ENCODE results near the gene KRTAP5-2. TPM values are rescaled to one million over a fixed set of nuclear protein-coding genes. Genes with fewer than 3 reads are reported as not detected.
"Not testable (repeated sequence)": the region's sequence is repeated elsewhere in the genome, so short reads cannot be mapped to it uniquely, and the experiment has no call there.

The KRTAP5-2 gene
- total RNA-seq, 3 donors from 2014 or later, result not detected

- H3K4me1 ChIP-seq (ENCODE audit: low read depth), result peaks cover 4% of the 10 kb centered on the region
- TF ChIP-seq CTCF (IDR thresholded peaks at IDR 0.05), result no peak
- intact Hi-C loops (cut with DNase I, micrococcal nuclease), result no loop called here
- H3K9me3 ChIP-seq, result no peaks in the 10 kb centered on the region
- no peaks in the 10 kb centered on the region for H3K36me3 ChIP-seq (ENCODE audit: low read depth)
- H3K4me3 ChIP-seq, result no peak overlapping the region
- ATAC-seq (no peak), DNase-seq (no peak)
Measured at GRCh38 chr11:1597331-1597993, 632 bp downstream of the KRTAP5-2 start.

- H3K9me3 ChIP-seq; intact Hi-C loops (cut with DNase I, micrococcal nuclease); H3K4me3 ChIP-seq; H3K4me1 ChIP-seq (ENCODE audit: low read depth); H3K36me3 ChIP-seq (ENCODE audit: low read depth): not testable (repeated sequence)
- DNase-seq, result peak in 2 of 3 donors; percentile 28 to 58
- ATAC-seq, result peak; percentile 89
Measured at GRCh38 chr11:1596576-1597121, 1.4 kb downstream of the KRTAP5-2 start.

- ATAC-seq, result peak; percentile 65
- H3K36me3 ChIP-seq (ENCODE audit: low read depth); H3K4me3 ChIP-seq; H3K4me1 ChIP-seq (ENCODE audit: low read depth); H3K9me3 ChIP-seq; intact Hi-C loops (cut with DNase I, micrococcal nuclease): not testable (repeated sequence)
- peak in 1 of 3 donors; percentile 41 for DNase-seq
Measured at GRCh38 chr11:1595994-1596575, 2.0 kb downstream of the KRTAP5-2 start.

GRCh38 chr11:1592628-1593027 is 5.5 kb downstream of the KRTAP5-2 start:
- no peak for TF ChIP-seq CTCF (IDR thresholded peaks at IDR 0.05)
- ATAC-seq, result no peak
- intact Hi-C loops (cut with DNase I, micrococcal nuclease), result no loop called here
- Histone ChIP-seq H3K4me3 (no peak overlapping the region), H3K36me3 (ENCODE audit: low read depth) (no peaks in the 10 kb centered on the region), H3K9me3 (no peaks in the 10 kb centered on the region), H3K4me1 (ENCODE audit: low read depth) (peaks cover 10% of the 10 kb centered on the region)
- DNase-seq, result no peak

- ATAC-seq (no peak), DNase-seq (no peak)
- TF ChIP-seq CTCF (IDR thresholded peaks at IDR 0.05), result no peak
- H3K4me3 ChIP-seq, result no peak overlapping the region
- H3K36me3 ChIP-seq (ENCODE audit: low read depth), result no peaks in the 10 kb centered on the region
- intact Hi-C loops (cut with DNase I, micrococcal nuclease), result no loop called here
- no peaks in the 10 kb centered on the region for H3K9me3 ChIP-seq
- peaks cover 6% of the 10 kb centered on the region for H3K4me1 ChIP-seq (ENCODE audit: low read depth)
Measured at GRCh38 chr11:1589996-1590395, 8.1 kb downstream of the KRTAP5-2 start.

- H3K9me3 ChIP-seq; DNase-seq; H3K36me3 ChIP-seq (ENCODE audit: low read depth); intact Hi-C loops (cut with DNase I, micrococcal nuclease); H3K4me3 ChIP-seq; H3K4me1 ChIP-seq (ENCODE audit: low read depth): not testable (repeated sequence)
- peak; percentile 89 for ATAC-seq
Measured at GRCh38 chr11:1589191-1589963, 8.7 kb downstream of the KRTAP5-2 start.

GRCh38 chr11:1586699-1587098 is 11.4 kb downstream of the KRTAP5-2 start:
- H3K9me3 ChIP-seq, result no peaks in the 10 kb centered on the region
- H3K4me3 ChIP-seq, result no peak overlapping the region
- ATAC-seq (peak; percentile 26), DNase-seq (no peak)
- H3K36me3 ChIP-seq (ENCODE audit: low read depth), result no peaks in the 10 kb centered on the region
- intact Hi-C loops (cut with DNase I, micrococcal nuclease), result no loop called here
- TF ChIP-seq CTCF (IDR thresholded peaks at IDR 0.05), result no peak
- H3K4me1 ChIP-seq (ENCODE audit: low read depth), result peaks cover 6% of the 10 kb centered on the region

- ATAC-seq; H3K9me3 ChIP-seq; H3K36me3 ChIP-seq (ENCODE audit: low read depth); H3K4me1 ChIP-seq (ENCODE audit: low read depth); intact Hi-C loops (cut with DNase I, micrococcal nuclease); H3K4me3 ChIP-seq; DNase-seq: not testable (repeated sequence)
Measured at GRCh38 chr11:1584661-1585370, 13.3 kb downstream of the KRTAP5-2 start, which contains the start of gene KRTAP5-1. KRTAP5-1 (minus strand) TSS chr11:1585283; CDS start chr11:1585249, 34 bp downstream.

- ATAC-seq; H3K4me3 ChIP-seq; intact Hi-C loops (cut with DNase I, micrococcal nuclease); H3K4me1 ChIP-seq (ENCODE audit: low read depth); H3K9me3 ChIP-seq; DNase-seq; H3K36me3 ChIP-seq (ENCODE audit: low read depth): not testable (repeated sequence)
Measured at GRCh38 chr11:1582909-1583308, 15.2 kb downstream of the KRTAP5-2 start.
